Epidermal melanocyte (primary cell): ENCODE data around the gene RPLP2.

ENCODE experiments used
- DNase-seq: peaks from one replicate; pipeline ENCODE4 v3.0.0; 2011; ENCODE audit warnings: low spot score; ENCODE audit not compliant: insufficient read length

The RPLP2 gene

DNA sequence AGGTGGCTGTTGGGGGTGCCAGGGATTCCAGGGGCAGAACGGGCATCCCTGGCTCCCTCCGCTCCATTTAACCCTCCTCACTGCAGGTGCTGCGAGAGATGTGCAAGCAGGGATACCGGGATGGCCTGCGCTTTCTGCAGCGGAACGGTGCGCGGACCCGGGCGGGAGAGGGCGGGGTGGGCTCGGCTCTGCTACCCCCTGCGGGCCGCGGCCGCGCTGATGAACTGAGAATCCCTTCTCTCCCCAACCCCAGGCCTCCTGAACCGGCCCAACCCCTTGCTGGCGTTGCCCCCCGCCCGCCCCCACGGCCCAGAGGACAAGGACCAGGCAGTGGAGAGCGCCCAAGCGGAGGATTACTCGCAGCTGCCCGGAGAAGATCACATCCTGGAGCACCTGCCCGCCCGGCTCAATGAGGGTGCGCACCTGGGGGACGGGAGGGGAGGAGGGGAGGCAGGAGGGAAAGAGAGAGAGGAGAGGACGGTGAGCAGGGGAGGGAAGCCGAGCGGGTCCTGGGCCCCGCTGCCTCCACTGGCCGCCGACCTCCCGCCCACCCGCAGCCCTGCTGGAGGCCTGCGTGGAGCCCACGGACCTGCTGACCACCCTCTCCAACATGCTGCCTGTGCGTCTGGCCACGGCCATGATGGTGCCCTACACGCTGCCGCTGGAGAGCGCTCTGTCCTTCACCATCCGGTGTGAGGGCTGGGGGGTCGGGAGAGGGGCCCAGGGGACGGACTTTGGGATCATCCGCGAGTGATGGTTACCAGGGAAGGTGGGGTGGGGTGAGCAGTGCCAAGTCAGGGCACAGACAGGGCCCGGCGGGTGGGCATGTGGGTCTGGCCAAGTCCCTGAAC, 13.9 kb downstream of the RPLP2 start:
- no peak for DNase-seq

- DNase-seq = no peak
These were observed 14.6 kb downstream of the RPLP2 start for GRCh38 chr11:824292-824880.

GRCh38 chr11:824942-825341, 15.2 kb downstream of the RPLP2 start:
- DNase-seq = no peak

DNA sequence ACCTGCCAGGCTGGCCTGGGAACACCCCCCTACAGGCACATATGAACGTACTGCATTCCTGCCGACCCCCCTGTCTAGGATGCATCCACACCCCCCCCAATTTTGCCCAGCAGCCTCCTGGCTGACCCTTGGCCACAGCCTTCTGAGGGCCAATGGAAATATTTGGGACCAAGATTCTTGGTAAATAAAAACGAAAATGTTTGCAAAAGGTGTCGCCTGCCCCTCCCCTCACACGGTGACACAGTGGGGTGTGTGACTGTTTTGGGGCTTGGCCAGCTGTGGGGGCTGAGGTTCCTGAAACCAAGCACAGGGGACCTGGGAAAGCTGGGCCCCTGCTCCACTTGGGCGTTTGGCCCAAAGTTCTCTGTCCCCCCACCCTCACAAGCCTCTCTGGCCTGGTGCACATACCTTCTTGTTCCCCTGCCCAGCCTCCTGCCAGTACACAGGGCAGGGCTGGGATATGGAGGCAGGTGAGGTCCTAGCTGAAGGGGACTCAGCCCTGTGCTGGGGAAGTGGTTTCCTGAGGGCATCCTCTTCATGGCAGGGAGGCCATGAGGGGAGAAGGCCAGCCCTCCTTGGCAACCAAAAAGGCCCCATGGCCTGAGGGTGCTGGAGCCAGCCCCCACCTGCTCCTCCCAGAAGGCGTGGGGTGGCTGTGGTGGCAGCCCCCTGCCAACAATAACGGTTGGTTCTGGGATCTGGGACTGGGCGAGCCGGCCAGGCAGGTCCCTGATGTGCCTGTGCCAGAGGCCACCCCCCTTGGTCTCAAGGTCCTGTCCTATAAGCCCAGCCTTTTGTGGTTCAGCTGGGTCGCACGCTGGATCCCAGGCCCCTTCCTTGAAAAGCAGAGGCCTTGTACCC, 15.8 kb downstream of the RPLP2 start:
- no peak for DNase-seq

DNA sequence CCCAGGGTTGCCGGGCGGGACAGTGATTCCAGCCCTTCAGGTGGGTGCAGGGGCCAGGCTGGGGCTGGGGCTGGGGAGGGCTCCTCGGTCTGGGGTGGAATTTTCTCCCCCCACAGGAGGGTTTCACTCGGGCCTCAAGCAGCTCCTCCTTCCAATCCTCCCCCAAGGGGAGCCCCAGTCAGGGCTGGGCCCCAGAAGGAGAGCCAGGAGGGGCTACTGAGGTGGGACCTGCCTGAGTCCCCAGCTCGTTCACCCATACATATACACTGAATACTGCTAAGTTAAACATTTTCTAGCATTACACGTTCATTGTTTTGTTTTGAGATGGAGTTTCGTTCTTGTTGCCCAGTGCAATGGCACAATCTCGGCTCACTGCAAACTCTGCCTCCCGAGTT, 16.5 kb downstream of the RPLP2 start:
- DNase-seq = no peak

GRCh38 chr11:826836-827145, 17.0 kb downstream of the RPLP2 start:
- DNase-seq = no peak

DNA sequence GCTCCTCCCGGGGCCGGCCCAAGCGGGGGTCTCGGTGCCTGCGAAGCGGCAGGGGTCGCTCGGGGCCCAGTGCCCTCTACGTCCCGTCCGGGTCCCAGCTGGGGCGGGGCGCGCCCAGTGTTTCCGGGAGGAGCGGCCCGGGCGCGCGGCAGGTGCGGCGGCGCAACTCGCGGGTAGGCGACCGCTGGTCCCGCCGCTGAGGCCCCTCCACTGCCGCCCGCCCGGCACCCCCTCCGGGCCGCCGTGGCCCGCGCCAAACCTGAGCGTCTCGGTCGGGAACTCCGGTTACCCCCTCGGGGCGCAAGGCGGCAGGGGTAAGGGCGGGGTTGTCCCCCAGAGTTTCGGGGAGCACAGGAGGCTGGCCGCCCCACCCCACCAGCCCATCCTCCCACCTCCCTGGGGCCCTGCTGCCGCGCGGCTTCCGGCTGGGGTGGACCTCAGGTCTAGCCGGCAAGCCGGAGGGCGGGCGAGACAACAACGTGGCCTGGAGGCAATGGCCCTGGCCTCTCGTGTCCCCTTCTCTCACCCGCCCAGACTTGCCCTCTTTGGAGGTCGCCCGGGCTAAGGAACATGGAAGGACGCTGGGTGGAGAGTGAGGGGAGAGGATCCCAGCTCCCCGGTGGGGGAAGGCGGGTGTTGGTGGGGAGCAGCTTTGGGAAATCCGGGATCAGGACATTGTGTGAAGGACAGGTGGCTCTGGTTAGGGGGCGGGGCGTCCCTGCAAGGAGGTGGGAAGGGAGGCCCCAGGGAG, 17.6 kb downstream of the RPLP2 start:
- no peak for DNase-seq

DNA sequence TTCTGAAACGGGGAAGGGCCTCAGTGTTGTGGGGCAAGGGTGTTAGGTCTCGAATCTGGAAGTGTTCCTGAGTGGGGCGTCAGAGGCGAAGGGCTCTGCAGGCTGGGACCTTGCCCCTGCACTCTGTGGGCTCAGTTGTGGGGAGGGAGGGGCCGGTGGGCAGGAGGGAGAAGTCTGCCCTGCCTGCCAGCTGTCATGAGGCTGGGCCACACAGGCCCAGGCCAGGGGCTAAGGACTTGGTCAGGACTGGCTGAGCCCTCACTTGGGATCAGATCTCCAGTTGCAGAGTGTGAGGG, 18.1 kb downstream of the RPLP2 start, which contains the start of gene CRACR2B:
Gene CRACR2B, plus strand, starts transcription at position 23 of the 296 bp plus-strand sequence. CDS start 689 bp downstream, outside the sequence.
- DNase-seq = no peak

- DNase-seq = no peak
These were observed 18.9 kb downstream of the RPLP2 start for GRCh38 chr11:828506-829175.

DNA sequence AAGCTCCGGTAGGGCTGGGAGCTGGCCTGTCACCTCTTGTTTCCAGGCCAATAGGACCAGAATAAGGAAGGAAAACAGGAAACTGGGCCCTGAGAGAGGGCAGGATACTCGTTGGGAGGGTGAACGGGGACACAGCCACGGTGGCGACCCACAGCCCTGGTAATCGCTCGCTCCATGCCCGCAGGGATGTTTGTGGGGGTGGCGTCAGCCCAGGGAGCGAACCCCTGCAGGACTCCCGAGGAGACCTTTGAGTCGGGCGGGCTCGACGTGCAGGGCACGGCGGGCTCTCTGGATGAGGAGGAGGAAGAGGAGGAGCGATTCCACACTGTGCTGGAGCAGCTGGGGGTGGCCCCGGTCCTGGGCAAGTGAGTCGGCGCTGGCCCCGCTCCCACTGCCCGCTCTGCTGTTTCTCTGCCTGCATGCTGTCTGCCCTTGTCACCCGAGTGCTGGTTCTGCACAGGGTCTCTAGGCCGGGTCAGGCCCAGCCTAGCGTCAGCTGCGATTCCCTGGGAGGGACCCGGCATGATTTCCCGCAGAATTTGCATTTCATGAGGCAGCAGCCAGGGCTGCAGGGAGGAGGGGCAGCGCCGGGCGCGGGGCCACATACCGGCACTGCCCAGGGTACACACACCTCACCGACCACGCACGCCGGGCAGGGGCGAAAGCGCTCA, 19.5 kb downstream of the RPLP2 start:
- DNase-seq = no peak

DNA sequence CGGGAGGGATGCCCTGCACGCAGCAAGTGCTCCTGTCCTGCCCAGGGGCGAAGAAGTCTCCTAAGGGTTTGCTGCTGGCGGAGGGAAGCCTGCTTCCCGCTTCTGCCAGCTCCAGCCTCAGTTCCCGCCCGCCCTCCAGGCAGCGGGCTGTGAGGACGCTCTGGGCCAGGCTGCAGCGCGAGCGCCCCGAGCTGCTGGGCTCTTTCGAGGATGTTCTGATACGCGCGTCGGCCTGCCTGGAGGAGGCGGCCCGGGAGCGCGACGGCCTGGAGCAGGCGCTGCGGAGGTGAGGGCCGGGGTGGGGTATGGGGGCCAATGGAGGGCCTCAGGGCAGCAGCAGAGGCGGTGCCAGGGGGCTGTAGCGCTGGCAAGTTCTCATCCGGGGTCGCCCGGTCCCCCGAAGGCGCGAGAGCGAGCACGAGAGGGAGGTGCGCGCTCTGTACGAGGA, 20.1 kb downstream of the RPLP2 start:
- no peak for DNase-seq

DNA sequence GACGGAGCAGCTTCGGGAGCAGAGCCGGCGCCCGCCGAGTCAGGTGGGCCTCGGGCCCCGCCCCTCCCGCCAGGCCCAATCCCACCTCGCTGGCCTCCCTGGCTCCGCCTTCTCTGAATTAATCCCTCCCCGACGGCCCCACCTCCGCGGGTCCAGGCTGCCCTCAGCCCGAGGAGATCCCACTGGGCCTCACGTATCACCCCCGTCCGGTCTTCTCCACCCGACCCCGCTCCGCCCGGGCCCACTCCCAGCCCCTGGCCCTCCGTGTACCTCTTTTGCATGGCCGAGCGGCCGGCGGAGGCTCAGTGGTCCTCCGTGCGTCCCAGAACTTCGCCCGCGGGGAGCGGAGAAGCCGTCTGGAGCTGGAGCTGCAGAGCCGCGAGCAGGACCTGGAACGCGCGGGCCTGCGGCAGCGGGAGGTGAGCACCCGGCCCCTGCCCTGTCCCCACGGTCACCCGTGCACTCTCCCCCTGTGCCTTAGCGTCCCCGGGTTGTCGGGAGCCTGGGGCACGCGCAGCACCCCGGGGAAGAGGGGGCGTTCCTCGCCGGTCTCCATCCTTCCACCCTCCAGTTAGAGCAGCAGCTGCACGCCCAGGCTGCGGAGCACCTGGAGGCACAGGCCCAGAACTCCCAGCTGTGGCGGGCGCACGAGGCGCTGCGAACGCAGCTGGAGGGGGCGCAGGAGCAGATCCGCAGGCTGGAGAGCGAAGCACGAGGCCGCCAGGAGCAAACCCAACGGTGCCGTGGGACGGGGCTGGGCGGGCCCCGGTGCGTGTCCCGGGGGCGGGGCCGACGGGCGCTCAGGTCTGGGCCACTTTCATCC, 20.7 kb downstream of the RPLP2 start:
- DNase-seq = peak; percentile 78

GRCh38 chr11:831118-831864, 21.5 kb downstream of the RPLP2 start:
- no peak for DNase-seq

DNA sequence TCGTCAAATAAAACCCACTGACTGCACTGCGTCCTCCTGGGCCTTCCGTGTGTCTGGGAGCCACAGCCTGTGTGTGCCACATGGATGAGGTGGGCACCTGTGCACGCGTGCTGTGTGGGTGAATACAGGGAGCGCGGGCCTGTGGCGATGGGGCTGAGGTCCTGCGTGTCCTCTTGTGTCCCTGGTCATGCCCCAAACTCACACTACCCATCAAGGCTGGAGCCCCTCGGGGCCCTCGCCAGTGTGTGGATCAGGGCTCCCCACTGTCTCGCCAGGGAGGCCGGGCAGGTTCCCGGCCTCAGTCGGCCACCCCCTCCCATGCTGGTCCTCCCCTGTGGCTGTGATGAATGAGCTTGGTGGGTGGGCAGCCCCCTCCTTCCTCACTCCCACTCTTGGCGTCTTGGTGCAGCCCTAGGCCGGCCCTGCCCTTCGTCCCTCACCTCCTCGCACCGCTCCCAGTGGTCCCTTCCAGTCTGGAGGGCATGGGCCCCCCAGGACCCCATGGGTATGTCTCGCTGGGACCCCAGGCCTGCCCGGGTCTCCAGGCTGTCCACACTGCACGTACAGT, 22.3 kb downstream of the RPLP2 start:
- no peak for DNase-seq

DNA sequence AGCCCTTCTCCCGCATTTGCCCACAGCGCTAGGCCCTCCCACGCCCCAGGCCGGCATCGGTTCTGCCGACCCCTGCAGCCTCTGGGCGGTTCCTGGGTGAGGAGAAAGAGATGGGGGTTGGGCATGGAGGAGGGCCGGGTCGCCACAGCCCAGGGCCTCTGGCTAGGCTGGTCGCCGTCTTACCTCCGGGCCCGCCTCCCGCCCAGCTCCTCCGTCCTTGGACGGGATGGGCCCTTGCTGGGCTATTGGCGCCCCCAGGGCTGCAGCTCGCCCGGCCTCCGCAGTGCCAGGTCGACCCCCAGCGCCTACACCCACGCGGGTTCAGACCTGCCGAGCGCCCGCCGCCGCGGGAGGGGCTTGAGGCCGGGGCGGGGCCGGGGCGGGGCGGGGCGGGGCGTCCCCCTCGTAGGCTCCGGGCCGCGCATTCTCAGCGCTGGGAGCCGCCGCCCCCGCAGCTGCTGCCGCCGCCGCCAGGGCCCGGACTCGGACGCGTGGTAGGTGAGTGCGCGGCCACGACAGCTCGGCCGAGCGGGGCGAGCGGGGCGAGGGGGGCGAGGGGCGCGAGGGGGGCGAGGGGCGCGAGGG, 22.9 kb downstream of the RPLP2 start, which contains the start of gene CD151:
Gene CD151, plus strand, starts transcription at position 424 of the 585 bp plus-strand sequence. CDS start 3,118 bp downstream, outside the sequence.
- DNase-seq = peak; percentile 65

- DNase-seq = no peak
These were observed 23.5 kb downstream of the RPLP2 start for GRCh38 chr11:833114-833791.

GRCh38 chr11:833849-834311, 24.1 kb downstream of the RPLP2 start:
- DNase-seq = no peak
